K562 (cell line): ENCODE results near the gene RAB25. TPM values are rescaled to one million over a fixed set of nuclear protein-coding genes. Genes with fewer than 3 reads are reported as not detected.
A peak's percentile ranks its signal among the peaks of the same experiment; 100 is the strongest.

Experiments
- ATAC-seq: fragments of 200-7000 bp; cut with Tn5 transposase; 3 replicates; pipeline ENCODE4 v1.9.1; 2020; ENCODE audit warnings: moderate library complexity
- Bru-seq: library from RNA; stranded (reverse); fragments of 400-500 nt; gene quantifications from one replicate; lab custom pipeline; 2021; lab: Mats Ljungman, UMichigan
- BruChase-seq, 2 experiments: library from RNA; stranded (reverse); fragments of 400-500 nt; gene quantifications; one replicate each; lab custom pipeline; 2021; lab: Mats Ljungman, UMichigan
- BruUV-seq: library from RNA; stranded (reverse); fragments of 400-500 nt; replicated peaks from 2 replicates; lab custom pipeline; 2021; lab: Mats Ljungman, UMichigan
- CTCF ChIA-PET: fragments of 300-600 bp; formaldehyde crosslinking; extraction: SDS; loops from one replicate; lab custom pipeline; 2021; ENCODE audit warnings: low intra/inter-chr PET ratio; lab: Yijun Ruan, JAX
- POLR2A ChIA-PET: fragments of 300-600, 350-650 bp; sonication (Branson Sonifier 250); formaldehyde crosslinking; extraction: SDS; loops from one replicate; lab custom pipeline; 2021; ENCODE audit warnings: antibody characterized with exemption, inconsistent platforms; lab: Yijun Ruan, JAX
- DNase-seq, 4 experiments: peaks; one replicate each; pipeline versions ENCODE4 v3.0.0 to v3.0.0-alpha.2; 2011 to 2018; ENCODE audit warnings: low spot score in 3 of 4, mixed read lengths in 3 of 4; ENCODE audit errors: extremely low read depth in 1 of 4
- FAIRE-seq: peaks from 2 replicates; lab custom pipeline; 2011; peaks lifted over from hg19 to GRCh38; lab: Jason Lieb, UNC
- H2AFZ ChIP-seq: 2 replicates; pipeline ENCODE4 v1.6.0; 2011; ENCODE audit warnings: low read depth, low read length, control low read depth, inconsistent platforms
- H3K27ac ChIP-seq: fragments of 200-600 bp; 3 replicates; pipeline ENCODE4 v1.8.0; 2011; ENCODE audit warnings: low read depth, mild to moderate bottlenecking, control low read depth, inconsistent platforms, low read length, moderate library complexity, mixed read lengths; ENCODE audit errors: extremely low read depth
- H3K27me3 ChIP-seq, 2 experiments: fragments of 300-600 bp in 1 of 2; 2 replicates in 1 of 2; 3 replicates in 1 of 2; pipeline versions ENCODE4 v1.6.0 to v1.8.0; 2011; ENCODE audit warnings: inconsistent platforms in 2 of 2, low read length in 2 of 2, mild to moderate bottlenecking in 1 of 2, mixed read lengths in 1 of 2, moderate library complexity in 1 of 2; ENCODE audit not compliant: control insufficient read depth in 2 of 2, insufficient read depth in 2 of 2
- H3K36me3 ChIP-seq: fragments of 300-600 bp; 3 replicates; pipeline ENCODE4 v1.8.0; 2011; ENCODE audit warnings: mild to moderate bottlenecking, low read length, inconsistent platforms; ENCODE audit not compliant: control insufficient read depth, insufficient read depth
- H3K4me1 ChIP-seq, 2 experiments: fragments of 200-600 bp in 1 of 2; replicated peaks in 1 of 2; 2 replicates in 1 of 2; 3 replicates in 1 of 2; pipeline versions ENCODE4 v1.5.1 to v1.8.0; 2011; ENCODE audit warnings: inconsistent platforms in 2 of 2, low read length in 2 of 2, mild to moderate bottlenecking in 1 of 2, mixed read lengths in 1 of 2, moderate library complexity in 1 of 2; ENCODE audit not compliant: control insufficient read depth in 2 of 2, insufficient read depth in 2 of 2
- H3K4me2 ChIP-seq: 2 replicates; pipeline ENCODE4 v1.6.1; 2011; ENCODE audit warnings: low read length, control low read depth, inconsistent platforms, mixed read lengths; ENCODE audit not compliant: insufficient read depth
- H3K4me3 ChIP-seq: fragments of 200-600 bp; sonication (generic), shearing (Covaris generic); 2 replicates; pipeline ENCODE4 v1.5.1; 2016; ENCODE audit warnings: control low read depth, inconsistent platforms
- H3K79me2 ChIP-seq: fragments of 200-600 bp; 3 replicates; pipeline ENCODE4 v1.8.0; 2011; ENCODE audit warnings: low read length, inconsistent platforms; ENCODE audit not compliant: control insufficient read depth, insufficient read depth
- H3K9ac ChIP-seq, 2 experiments: 2 replicates each; pipeline versions ENCODE4 v1.6.0 to v1.6.1; 2011; ENCODE audit warnings: low read depth in 2 of 2, low read length in 2 of 2, control low read depth in 1 of 2, inconsistent platforms in 1 of 2, mild to moderate bottlenecking in 1 of 2, mixed read lengths in 1 of 2; ENCODE audit not compliant: insufficient read depth in 1 of 2
- H3K9me1 ChIP-seq: one replicate; pipeline ENCODE4 v1.6.0; 2011; ENCODE audit warnings: inconsistent platforms, mild to moderate bottlenecking, low read length, moderate library complexity; ENCODE audit not compliant: control insufficient read depth, insufficient read depth
- H3K9me3 ChIP-seq: replicated peaks from 2 replicates; pipeline ENCODE4 v1.5.1; 2011; ENCODE audit warnings: low read depth, low read length, inconsistent platforms; ENCODE audit not compliant: control insufficient read depth, insufficient read depth
- H4K20me1 ChIP-seq: replicated peaks from 2 replicates; pipeline ENCODE4 v1.6.1; 2011; ENCODE audit warnings: low read length, inconsistent platforms, mixed read lengths; ENCODE audit not compliant: control insufficient read depth, insufficient read depth
- ATF3 ChIP-seq, 2 experiments: fragments of 450-650 bp in 1 of 2; sonication (generic) in 1 of 2; formaldehyde crosslinking in 1 of 2; IDR thresholded peaks in 1 of 2; conservative IDR thresholded peaks in 1 of 2; 2 replicates each; pipeline versions ENCODE4 v1.6.1 to v1.8.1; 2016 to 2023; ENCODE audit warnings: mild to moderate bottlenecking in 2 of 2, moderate library complexity in 2 of 2, inconsistent platforms in 1 of 2, missing genetic modification reagents in 1 of 2
- ATF7 ChIP-seq: fragments of 450-650 bp; IDR thresholded peaks from 2 replicates; pipeline ENCODE4 v1.7.1; 2014; ENCODE audit warnings: mild to moderate bottlenecking, moderate library complexity
- CREM ChIP-seq: IDR thresholded peaks from 2 replicates; pipeline ENCODE4 v1.6.1; 2014; ENCODE audit warnings: antibody characterized with exemption, low read depth
- NFE2L1 ChIP-seq: fragments of 450-650 bp; IDR thresholded peaks from 2 replicates; pipeline ENCODE4 v1.6.1; 2016; ENCODE audit warnings: missing genetic modification characterization, low read depth, mild to moderate bottlenecking, missing compliant biosample characterization, moderate library complexity, borderline replicate concordance
- ZBTB33 ChIP-seq: sonication (generic); formaldehyde crosslinking; IDR thresholded peaks from 2 replicates; pipeline ENCODE4 v1.8.1; 2023; ENCODE audit warnings: mild to moderate bottlenecking, missing genetic modification reagents
- WGBS: fragments of 100-300 bp; shearing (Covaris generic); methylation state at CpG from one replicate; pipeline ENCODE4 v1.1.6; 2016; ENCODE audit warnings: low coverage, mixed read lengths; ENCODE audit not compliant: insufficient coverage; ENCODE audit errors: missing lambda C conversion rate; 5-methylcytosine and 5-hydroxymethylcytosine counted together
- in situ Hi-C: fragments of 300-500 bp; cut with MboI; formaldehyde crosslinking; loops from 4 replicates; pipeline ENCODE4 v1.15.0; 2018; ENCODE audit warnings: inconsistent platforms, mixed read lengths
- intact Hi-C: fragments of 100-400 bp; cut with micrococcal nuclease; formaldehyde crosslinking; loops from 2 replicates; pipeline ENCODE4 v1.14.2; 2022
- long read RNA-seq, 3 experiments: library from polyadenylated mRNA in 2 of 3; library from RNA in 1 of 3; unstranded in 2 of 3; stranded (forward) in 1 of 3; transcript quantifications; one replicate each; pipeline ENCODE4 v2.0.0, GENCODE V29; 2019 to 2022
- polyA minus RNA-seq, 3 experiments: library from RNA; depleted of rRNA, polyadenylated mRNA; stranded (reverse); fragments of >200 nt; gene quantifications; 2 replicates each; pipeline ENCODE4 v1.2.3, GENCODE V29; 2011
- polyA plus RNA-seq, 8 experiments: library from polyadenylated mRNA; depleted of rRNA in 4 of 8; stranded (reverse) in 5 of 8; unstranded in 3 of 8; fragments of >200 nt; fragmentation: Nextera tagmentation in 2 of 8; fragmentation: Illumina TruSeq in 1 of 8; extraction: Ambion mirVana in 2 of 8; extraction: Trizol in 1 of 8; gene quantifications; 2 replicates each; pipeline versions ENCODE4 v1.2.1 to v1.2.3, GENCODE V29; 2011 to 2014; ENCODE audit warnings: inconsistent platforms in 1 of 8, missing spikeins in 1 of 8
- total RNA-seq, 7 experiments: library from RNA; depleted of rRNA in 6 of 7; stranded (reverse); fragments of >200 nt in 6 of 7; fragmentation: Illumina TruSeq in 2 of 7; extraction: Trizol in 2 of 7; gene quantifications; 2 replicates each; pipeline versions ENCODE4 v1.2.1 to v1.2.3, GENCODE V29; 2011 to 2021; ENCODE audit warnings: low replicate concordance in 1 of 7

The RAB25 gene
- total RNA-seq (2011; cell fraction: chromatin; rRNA removed; ENCODE audit: low replicate concordance), result not detected in 2 replicates
- not detected in 2 replicates for total RNA-seq (2011; cell fraction: nucleolus; rRNA removed)
- total RNA-seq (2011; cell fraction: nucleoplasm; rRNA removed), result not detected in 2 replicates
- total RNA-seq (2014; rRNA removed) (not detected in 2 replicates), total RNA-seq (2014; rRNA removed; fragmentation: Illumina TruSeq; extraction: Trizol) (not detected in 2 replicates), total RNA-seq (2015; rRNA removed; fragmentation: Illumina TruSeq; extraction: Trizol) (not detected in 2 replicates), total RNA-seq (2021) (0.27 and 0.49 TPM in 2 replicates), polyA plus RNA-seq (2011; rRNA removed) (0.10 and 0.68 TPM in 2 replicates), polyA plus RNA-seq (2014; fragmentation: Illumina TruSeq; extraction: Trizol) (not detected in 2 replicates), polyA plus RNA-seq (2014; fragmentation: Nextera tagmentation; extraction: Ambion mirVana) (under 1 TPM in 1 of 2 experiments, not detected in 1; 0.13 TPM), polyA plus RNA-seq (2014; rRNA removed) (0.45 TPM in 1 of 2 replicates, not detected in the other), polyA minus RNA-seq (2011; rRNA and poly(A)+ RNA removed) (0.75 TPM in 1 of 2 replicates, not detected in the other), Bru-seq, nascent RNA (percentile 30 among the genes with signal in this experiment), BruChase-seq, experiment 1, labeled RNA remaining after a 2-hour chase (percentile 34 among the genes with signal in this experiment), BruChase-seq, experiment 2, labeled RNA remaining after a 6-hour chase (percentile 32 among the genes with signal in this experiment)
- polyA plus RNA-seq (2011; cell fraction: cytosol; rRNA removed), result 0.30 and 0.37 TPM in 2 replicates
- polyA plus RNA-seq (2011; cell fraction: nucleus; rRNA removed), result 0.24 TPM in 1 of 2 replicates, not detected in the other
- 0.18 and 0.36 TPM in 2 replicates for polyA plus RNA-seq (2012)
- not detected in 2 replicates for polyA minus RNA-seq (2011; cell fraction: cytosol; rRNA and poly(A)+ RNA removed)
- not detected in 2 replicates for polyA minus RNA-seq (2011; cell fraction: nucleus; rRNA and poly(A)+ RNA removed)
- long read RNA-seq, experiment 1, result 0 reads
- long read RNA-seq, experiment 2, result 0 reads
- long read RNA-seq, experiment 3, result 0 reads

- peaks cover 9 to 22% of the 10 kb centered on the region in 2 experiments; a peak in 4 of 5 replicates for H3K4me1 ChIP-seq
- no peaks in the 10 kb centered on the region for H3K9me1 ChIP-seq
- peaks cover 2% of the 10 kb centered on the region; the same call in 2 of the 3 replicates for H3K79me2 ChIP-seq
- H3K27me3 ChIP-seq, result no peaks in the 10 kb centered on the region
- H4K20me1 ChIP-seq, result no peaks in the 10 kb centered on the region
- intact Hi-C loops (no loop called here), in situ Hi-C loops (no loop called here)
- H3K4me3 ChIP-seq, result no peak within 1 kb of the TSS
- ATAC-seq, result no peak
- 61% methylated on average over 11 of the region's 11 CpGs for WGBS
- no peak within 1 kb of the TSS for H3K4me2 ChIP-seq
- no peaks in the 10 kb centered on the region for H3K9me3 ChIP-seq
- H3K27ac ChIP-seq, result no peak within 1 kb of the TSS
- H3K36me3 ChIP-seq, result peaks cover 12% of the 10 kb centered on the region; the same call in 1 of the 3 replicates
- POLR2A ChIA-PET, result interaction anchor here (0.7 to 0.9 kb wide), 2 partner anchors 19 to 127 kb away, joined by 3 to 5 read pairs; partner anchors contain the start of gene KHDC4
- TF ChIP-seq ATF3 (IDR thresholded peaks at IDR 0.05) (peak; percentile 67), ATF3 (CRISPR knock-in tag; conservative IDR thresholded peaks at IDR 0.05) (no peak), ZBTB33 (CRISPR knock-in tag) (peak; percentile 66; the same call in 1 of the 2 replicates), CREM (0 out of 2 replicates have a peak, but pooled peaks have one; percentile 18), NFE2L1 (no peak), ATF7 (peak; percentile 39; the same call in 1 of the 2 replicates)
- FAIRE-seq, result no peak
- no peak for DNase-seq
- CTCF ChIA-PET, result interaction anchor here (0.6 kb wide), 1 partner anchor 107 kb away, joined by 6 read pairs; no protein-coding TSS in a partner anchor
- peak within 1 kb of the TSS; percentile 70 for H2AFZ ChIP-seq
- peak within 1 kb of the TSS in 1 of 2 experiments; percentile 80; a peak in 2 of 4 replicates for H3K9ac ChIP-seq
- BruUV-seq, result no TSS peak
Measured at GRCh38 chr1:156060937-156061636, at the start of gene RAB25. Gene RAB25, plus strand, starts transcription at chr1:156061160. Its CDS starts 241 bp downstream, at chr1:156061401.
